ENCODE data around the gene MYLIP.

MYLIP gene

DNA sequence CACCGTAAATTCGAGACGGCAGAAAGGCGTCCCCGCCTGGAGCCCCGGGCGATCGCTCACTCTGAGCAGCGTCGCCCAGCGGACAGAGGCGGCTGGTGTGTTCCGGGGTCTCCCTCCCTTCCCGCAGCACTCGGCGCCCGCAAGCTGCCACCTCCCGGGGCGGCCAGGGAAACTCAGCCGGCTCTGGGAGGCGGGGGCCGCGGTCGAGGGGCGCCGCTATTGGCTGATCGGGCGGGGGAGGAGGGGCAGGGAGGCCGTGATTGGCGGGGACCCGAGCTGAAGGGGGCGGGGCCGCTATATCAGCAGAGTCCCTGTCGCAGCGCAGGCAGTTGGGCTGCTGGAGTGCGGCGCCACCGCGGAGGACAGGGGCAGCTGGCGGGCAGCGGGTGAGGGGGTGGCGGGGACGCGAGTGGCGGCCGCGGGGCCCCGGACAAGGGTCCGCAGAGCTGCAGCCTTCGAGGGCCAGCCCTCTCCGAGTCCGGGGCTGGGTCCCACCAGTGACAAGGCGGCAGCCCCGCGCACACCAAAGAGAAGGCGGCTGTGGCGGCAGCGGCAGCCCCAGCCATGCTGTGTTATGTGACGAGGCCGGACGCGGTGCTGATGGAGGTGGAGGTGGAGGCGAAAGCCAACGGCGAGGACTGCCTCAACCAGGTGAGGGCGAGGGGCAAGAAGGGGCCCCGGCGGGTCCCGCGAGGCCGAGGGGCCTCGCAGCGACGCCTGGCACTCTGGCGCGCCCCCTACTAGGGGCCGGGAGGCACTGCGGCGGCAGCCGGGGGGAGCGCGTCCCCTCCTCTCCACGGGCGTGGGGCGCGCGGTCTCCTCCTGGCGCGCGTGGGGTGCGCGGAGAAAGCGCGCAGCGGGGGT lies at the start of gene MYLIP:
MYLIP (plus strand) TSS at position 328 of the 864 bp plus-strand sequence; CDS start at position 565, 237 bp downstream.
- peak; percentile 96 for DNase-seq

DNA sequence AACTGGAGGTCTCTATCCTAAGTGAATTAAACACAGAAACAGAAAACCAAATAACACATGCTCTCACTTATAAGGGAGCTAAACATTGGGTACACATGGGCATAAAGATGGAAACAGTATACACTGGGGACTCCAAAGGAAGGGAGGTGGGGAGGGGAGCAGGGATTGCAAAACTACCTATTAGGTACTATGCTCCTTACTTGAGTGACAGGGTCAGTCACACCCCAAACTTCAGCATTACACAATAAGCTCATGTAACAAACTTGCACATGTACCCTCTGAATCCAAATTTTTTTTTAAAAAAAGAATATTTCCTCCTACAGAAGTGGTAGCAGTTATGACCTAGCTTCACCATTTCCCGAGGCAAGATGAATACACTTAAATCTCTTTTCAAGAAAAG lies 49.5 kb upstream of the MYLIP start:
- DNase-seq: no peak

DNA sequence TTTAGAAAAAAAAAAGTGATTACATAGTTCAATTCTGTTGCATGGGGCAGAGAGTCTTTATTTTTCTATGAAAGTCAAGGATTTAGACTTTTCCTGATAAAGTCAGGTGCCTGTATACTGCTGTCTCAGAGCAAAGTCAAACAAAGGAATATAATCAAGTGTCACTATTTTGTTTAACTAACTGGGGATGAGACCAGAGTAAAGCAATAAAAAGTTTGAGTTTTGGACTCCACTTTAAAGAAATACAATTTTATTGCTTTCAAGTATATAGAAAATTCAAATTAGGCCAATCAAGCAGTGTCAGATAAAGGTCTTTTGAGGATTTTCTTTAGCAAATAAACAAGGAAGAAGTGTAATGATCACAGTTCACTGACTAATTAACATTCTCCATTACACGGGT lies 48.7 kb upstream of the MYLIP start:
- no peak for DNase-seq

DNA sequence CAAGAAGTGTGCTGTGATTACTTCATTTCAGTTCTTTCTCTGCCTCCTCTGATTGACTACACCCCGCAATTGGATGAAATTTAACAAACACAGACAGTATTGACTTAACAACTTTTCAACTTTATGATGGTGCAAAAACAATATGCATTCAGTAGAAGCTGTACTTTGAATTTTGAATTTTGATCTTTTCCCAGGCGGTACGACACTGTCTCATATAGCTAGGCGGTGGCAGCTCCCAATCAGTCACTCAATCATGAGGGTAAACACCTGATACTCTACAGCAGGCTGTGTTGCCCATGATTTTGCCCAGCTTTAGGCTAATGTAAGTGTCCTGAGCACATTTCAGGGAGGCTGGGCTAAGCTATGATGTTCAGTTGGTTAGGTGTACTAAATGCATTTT lies 47.6 kb upstream of the MYLIP start:
- no peak for DNase-seq

DNA sequence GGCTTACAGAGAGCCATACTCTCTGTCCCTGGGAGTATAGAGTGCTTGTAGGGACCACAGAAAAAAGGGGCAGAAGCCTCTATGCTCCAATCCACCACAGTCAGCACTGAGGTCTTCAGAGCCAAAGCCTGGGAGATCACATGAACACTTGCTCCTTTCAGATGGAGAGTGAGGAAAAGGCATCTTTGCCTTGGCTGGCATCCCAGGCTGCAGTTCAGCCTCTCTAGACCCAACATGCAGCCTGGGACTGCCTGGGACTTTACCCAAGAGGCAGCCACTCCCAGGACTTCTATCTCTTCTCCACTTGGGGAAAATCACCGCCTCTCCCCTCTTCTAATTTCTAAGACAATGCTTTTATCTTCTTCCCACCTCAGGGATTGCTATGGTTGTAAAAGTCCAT lies 46.5 kb upstream of the MYLIP start:
- no peak for DNase-seq

DNA sequence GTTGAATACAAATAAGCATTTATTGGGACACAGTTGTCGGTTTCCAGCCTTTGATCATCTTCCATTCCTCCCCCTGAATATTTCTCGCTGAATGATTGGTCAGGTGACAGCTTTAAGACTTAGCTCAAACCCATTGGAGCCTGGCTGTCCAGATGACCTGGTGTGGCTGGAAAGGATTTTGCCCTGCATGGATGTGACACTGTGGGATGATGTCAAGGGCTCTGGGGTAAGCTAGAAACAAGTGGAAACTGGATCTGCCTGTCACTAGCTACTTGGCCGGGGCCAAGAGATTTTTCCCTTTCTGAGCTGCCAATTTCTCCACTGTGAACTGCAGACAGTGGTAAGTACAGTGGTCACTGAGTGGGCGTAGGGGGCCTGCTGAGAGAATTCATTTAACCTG lies 41.9 kb upstream of the MYLIP start:
- DNase-seq: no peak

DNA sequence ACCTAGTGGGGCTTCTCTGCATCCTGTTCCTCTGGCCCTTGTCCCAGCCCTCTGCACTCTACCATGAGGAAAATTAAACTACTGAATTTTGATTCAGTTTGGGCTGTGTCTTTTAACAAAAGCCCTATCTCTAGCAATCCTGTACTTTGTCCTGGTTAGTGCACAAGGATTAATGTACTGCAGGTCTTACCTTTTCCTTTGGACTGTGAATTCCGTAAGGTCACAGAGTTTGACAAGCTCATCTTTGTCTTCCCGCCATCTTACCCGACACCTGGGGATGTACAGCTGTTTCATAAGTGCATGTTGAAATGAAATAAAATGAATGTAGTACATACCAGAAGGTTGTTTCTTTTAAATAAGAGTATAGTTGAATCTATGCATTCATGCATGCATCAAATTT lies 41.5 kb upstream of the MYLIP start:
- DNase-seq: no peak

DNA sequence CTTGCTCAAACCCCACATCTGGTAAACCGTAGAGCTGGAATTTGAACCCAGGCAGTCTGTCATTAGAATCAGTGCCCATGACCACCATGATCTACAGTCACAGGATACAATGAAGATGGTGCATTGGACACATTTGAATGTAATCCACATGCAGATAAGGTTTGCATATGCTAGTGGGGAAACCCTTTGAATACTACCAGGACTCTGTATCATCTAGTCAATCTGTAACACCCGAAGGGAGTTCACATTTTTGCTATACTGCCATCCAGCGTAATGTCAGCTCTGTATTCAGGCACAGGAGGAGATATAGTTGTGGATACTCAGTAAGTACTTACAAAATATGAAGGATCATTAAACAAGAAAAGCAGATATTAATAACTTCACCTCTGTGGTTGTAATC lies 40.5 kb upstream of the MYLIP start:
- no peak for DNase-seq

DNA sequence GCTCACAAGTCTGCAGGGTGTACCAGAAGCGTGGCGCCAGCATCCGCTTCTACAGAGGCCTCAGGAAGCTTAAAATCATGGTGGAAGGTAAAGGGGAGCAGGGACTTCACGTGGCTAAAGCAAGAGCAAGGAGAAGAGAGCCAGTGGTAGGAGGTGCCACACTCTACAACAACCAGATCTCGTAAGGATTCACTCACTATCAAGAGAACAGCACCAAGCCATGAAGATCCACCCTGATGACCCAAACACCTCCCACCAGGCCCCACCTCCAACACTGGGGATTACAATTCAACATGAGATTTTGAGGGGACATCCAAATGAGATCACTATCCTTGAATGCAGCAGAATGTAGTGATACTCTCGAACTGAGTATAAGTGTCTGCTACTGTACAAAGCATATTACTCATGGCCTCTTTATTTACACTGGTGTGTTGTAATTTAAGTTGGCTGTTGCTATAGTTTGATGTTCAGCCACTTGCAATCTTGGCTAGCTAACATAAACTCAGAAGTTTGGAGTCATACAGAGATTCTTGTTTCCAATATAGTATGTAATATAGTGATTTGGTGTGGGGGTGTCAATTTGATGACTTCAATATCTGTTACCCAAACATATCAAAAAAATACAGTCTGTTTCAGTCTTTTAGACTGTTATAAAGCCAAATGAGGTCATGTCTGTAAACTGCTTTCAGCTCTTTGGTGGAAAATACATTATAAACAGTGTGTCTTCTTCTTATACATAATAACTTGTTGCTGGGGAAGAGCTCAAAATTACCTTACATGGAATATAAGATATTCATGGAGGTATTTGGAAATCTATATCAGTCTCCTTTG lies 39.4 kb upstream of the MYLIP start:
- DNase-seq: peak; percentile 25

DNA sequence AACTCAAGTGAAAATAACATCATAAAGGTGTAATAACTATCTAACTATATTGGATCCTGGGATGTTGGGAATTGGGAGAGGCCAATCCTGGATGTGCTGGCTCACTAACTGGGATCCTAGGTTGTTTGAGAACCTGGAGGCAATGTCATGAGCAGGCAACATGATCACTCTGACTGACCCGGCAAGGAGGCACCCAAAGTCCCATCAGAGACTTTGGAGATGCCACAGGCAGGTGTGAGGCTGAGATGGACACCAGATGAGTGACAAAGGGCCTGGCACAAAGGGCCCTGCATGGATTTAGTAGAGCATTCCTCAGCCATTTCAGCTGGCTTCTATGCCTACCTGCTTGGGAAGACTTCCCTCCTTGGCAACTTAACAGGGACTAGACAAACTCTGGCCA lies 38.4 kb upstream of the MYLIP start:
- no peak for DNase-seq

DNA sequence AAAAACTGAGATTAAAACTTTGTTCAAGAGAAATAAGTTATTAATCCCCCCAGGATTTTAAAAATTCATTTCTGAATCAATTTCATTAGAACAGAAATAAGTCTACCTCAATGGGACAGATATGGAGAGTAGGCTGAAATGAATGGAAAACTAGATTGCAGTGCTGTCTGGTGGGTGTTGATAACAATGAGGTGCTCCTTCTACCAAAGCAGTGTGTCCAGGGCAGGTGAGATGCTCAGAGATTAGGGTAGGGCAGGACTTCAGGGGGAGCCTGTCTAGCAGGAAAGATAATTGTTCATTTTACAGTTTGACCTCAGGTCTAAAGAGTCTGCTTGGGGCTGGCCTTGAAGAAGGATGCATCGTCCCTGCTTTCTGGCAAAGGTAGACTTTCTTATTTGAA lies 38.0 kb upstream of the MYLIP start:
- no peak for DNase-seq

DNA sequence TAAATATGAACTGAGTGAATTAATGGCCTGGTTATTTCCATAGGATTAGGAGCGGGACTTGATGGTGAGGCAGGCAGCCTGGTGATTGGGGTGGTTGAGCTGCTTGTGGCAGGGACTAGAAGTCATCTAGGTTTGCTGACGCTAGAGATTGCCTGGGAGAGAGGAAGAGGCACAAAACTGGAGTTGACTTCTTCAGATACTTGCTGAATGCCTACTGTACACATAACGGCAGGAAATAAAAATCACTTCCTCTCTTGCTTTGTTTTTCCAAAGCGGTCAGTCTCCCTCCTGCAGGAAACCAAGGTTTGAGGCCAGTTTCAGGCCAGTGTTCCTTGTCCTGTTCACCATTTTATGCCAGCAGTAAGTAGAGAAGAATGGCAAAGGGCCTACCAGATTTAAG lies 36.7 kb upstream of the MYLIP start:
- DNase-seq: peak; percentile 46

DNA sequence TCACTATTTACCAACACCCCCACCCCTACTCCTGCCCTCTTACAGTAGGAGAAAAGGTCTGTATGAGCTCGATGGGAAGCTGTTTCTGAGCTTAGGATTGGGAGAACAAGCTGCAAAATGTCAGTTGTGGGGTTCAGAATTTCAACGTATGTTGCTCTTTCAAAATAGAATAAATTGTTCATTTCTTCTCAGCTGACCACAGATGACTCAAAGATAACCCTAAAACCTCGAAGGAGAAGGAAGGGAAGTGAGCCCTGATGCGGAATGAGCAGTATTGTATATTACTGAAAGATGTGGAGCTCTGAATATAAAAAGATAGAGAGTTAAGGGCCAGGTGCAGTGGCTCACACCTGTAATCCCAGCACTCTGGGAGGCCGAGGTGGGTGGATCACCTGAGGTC lies 35.9 kb upstream of the MYLIP start:
- DNase-seq: peak; percentile 53

DNA sequence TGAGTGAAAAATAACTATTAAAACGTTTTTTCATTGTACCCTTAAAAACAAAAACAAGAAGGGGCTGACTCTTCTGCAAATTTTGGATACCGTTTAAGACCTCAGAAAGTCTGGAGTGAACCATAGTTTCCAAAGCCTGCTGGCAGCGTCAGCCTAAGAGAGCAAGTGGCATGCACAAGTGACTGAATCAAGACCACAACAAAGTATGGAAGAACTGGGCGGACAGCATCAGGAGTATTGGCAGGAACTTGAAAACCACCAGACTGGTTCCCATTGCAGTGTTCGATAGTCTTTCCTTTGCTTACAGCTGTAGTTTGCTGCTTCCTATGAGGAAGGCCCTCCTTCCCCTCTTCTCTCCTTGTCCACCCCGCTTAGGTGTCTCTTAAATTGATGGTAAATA lies 33.7 kb upstream of the MYLIP start:
- no peak for DNase-seq

DNA sequence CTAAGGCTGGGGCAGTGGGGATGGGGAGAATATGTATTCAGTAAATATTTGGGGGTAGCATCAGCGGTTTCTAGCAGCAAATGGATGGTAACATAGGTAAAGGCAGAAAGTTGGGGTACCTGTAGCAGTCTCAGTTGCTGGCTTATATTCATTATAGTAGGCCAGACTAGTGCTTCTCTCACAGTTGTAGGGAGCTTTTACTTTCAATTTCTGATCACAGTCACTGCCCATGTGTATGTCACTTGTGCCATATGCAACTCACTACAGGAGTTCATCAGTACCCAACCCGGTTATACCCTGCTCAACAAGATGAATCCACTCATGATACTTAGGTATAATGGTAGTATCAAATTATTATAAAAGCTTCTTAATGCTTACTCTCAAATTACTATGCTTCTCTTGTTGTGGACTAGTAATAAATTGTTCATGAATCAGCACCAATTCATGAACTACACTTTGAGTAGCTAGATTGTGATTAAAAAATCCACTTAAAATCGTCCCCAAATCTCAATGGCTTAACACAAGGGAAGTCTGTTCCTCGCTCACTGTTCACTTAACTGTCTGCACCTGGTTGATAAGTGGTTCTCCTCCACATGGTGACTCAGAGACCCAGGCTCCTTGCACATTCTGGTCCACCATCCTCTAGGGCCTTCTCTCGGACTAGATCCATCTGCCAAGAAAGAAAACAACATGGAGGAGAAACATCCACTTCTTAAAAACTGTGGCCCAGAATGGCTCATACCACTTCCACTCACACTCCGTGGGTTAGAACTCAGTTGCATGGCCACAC lies 31.3 kb upstream of the MYLIP start:
- peak; percentile 62 for DNase-seq

DNA sequence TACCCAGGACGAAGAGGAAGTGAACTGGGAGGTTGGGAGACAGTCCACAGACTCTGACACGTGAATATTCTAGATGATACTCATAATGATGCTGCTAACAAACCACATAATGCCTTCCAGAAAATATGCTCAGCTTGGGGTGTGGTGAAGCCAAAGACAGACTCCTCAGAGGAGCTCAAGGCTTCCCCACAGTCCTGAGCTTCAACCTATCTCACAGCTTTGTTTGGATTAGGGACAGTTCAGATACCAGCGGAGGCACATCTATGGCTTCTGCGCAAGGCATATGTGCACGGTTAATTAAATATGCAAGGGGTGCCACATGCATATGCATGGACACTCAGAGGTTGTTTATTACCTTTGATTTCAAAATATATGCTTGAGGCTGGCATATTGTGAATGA lies 30.7 kb upstream of the MYLIP start:
- no peak for DNase-seq

DNA sequence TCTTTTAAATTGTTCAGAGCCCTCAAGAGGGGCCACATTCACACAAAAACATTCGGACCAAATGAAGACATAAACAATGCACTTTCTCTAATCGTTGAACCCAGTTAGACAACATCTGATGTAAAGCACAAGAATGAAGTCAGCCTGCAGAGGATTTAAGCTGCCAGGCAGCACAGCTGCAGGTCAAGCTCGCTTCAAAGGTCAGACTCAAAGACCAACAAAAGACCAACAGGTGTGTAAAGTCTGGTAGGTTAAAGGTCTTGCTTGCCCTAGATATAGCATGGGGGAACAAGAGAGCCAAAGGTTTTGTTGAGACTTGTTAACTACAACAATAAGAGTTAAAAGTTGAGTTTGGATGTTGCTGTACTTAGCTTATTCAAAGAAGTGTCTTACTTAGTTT lies 26.7 kb upstream of the MYLIP start:
- no peak for DNase-seq

DNA sequence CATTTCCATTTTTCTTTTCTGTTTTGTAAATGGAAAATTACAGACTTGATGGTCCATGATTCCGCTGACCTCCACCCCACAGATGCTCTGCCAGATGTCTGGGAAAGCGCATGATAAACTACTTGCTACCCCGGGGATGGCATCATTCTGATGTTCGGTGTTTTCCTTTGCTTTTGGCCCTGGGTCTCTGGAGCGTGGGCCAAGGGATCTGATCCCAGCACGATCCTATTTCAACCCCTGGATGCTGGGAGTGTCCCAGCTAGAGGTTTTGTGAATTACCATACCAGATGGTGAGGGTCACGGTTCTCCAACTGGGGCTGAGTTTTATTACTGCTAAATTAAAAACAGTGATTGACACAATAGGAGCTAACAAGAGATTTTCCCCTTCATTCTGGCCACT lies 25.2 kb upstream of the MYLIP start:
- DNase-seq: no peak

DNA sequence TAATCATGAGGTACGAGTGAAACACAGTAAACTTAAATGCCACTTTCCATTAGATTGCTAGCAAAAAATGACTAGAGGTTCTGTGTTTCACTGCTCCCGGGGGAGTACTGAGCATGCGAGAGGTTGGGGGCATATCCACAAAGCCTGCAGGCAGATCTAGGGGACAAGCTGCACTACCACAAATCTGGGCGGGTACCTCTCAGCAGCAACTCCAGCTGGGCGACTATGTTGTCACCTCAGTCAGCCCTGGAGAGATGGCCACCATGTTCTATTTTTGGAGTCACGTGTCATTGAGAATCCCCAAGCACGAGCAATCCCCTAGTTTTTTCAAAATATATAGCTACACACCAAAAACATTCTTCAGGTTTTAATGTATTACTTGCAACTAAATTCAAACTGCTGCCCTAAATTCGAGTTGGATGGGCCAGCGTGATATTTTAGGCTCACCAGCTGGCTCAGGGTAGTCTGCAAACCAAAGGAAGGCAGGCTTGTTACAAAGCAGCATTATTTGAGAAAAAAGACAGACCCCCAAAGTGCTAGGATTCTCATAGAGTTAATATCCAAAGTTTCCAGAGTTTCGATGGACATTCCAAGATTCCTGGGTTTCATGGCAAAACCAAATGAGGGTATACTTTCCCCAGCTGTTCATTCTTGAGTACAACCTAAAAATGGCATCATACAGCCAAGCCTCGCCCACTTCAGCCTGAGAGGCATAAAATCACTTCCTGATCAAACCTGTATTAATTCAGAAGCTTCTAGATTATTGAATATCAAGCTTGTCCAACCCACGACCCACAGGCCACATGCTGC lies 24.1 kb upstream of the MYLIP start:
- DNase-seq: no peak

DNA sequence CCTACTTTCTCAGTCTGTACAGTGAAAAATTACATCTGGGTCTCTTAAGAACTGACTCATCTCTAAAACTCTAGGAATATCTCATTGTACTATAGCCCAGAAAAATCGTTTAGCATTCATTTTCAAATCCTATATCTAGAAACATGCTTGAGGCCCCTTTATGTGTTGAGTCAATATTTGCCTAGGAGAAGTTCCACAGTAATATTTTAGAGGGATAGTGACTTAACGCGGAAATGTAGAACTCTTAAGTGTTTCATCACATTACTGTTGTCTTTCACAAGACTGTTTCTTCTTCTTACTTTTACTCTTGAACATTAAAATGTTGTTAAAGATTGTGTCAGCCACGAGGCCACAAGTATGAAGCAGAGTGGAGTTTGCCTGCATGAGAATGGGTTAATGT lies 23.0 kb upstream of the MYLIP start:
- peak; percentile 85 for DNase-seq

DNA sequence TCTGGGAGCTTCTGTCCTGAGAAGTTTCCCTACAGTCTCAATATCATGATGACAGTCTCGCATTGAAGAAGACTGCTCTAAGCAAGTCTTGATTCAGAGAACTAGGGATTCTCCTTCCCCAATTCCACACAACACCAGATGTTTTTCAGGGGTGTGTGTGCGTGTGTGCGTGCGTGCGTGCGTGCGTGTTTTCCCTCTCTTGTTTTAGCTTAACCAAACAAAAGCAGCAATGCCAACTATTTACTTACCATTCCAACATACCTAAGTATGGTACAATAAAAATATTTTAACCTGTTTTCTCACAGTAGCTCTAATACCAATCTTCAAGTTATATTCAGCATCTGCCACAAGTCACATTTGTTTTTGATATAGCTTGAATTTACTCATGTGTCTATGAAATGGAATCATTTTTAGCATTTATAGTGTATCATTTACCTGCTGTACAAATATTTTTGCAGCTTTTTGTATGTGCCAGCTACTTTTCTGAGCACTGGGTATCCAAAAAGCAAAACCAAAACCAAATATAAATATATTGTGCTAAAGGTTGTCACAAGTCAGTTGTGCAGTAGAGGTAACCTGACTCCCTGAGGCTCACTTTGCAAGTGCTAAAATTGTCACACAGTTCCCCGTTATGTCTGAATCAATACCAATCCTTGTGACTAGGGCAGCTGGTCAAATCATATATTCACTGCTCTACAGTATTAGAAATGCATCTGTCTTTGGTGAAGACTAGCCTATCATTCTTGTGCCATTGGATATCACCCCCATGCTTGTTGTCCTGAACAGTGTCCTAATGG lies 21.7 kb upstream of the MYLIP start:
- DNase-seq: no peak

DNA sequence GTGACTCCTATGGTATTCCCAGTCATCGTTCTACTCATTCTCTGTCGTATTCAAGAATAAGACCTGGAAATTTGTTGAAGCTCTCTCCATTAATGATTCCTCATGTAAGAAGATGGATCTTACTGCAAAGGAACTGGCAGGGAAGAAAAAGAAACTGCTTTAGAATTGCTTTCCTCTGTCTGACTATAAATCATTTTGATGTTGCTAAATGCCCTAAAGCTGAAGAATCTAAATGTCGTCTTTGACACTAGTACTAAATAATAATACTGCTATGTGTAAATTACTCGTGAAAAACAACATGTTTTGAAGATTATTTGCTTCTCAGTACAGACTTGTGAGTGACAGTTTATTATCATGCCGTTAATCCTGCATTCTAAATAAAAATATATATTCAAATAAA lies 20.5 kb upstream of the MYLIP start:
- no peak for DNase-seq

Measured in inflammatory macrophage treated with lipopolysaccharide for 4 hours (primary cell).